GM21423 (cell line): ENCODE measurements around the gene BORCS8.
"Not testable (repeated sequence)": the region's sequence is repeated elsewhere in the genome, so short reads cannot be mapped to it uniquely, and the experiment has no call there.

ENCODE experiments used
- ATAC-seq: cut with Tn5 transposase; IDR thresholded peaks from one replicate; pipeline ENCODE4 v1.9.1; 2021; ENCODE audit warnings: mild to moderate bottlenecking, moderate library complexity; ENCODE audit not compliant: unreplicated experiment

The BORCS8 gene

GRCh38 chr19:19192078-19192882 lies at the start of gene BORCS8, which contains the start of gene RFXANK:
Gene BORCS8, minus strand, starts transcription at chr19:19192152. Its CDS starts 35 bp downstream, at chr19:19192117.
Gene RFXANK, plus strand, starts transcription at chr19:19192258. Its CDS starts 1,689 bp downstream, at chr19:19193947.
- peak; percentile 81 for ATAC-seq

- no peak for ATAC-seq
Observed at GRCh38 chr19:19240476-19240875, 48.5 kb upstream of the BORCS8 start.

GRCh38 chr19:19239675-19240074 lies 47.7 kb upstream of the BORCS8 start:
- ATAC-seq = no peak

- no peak for ATAC-seq
Observed at GRCh38 chr19:19238126-19238894, 46.4 kb upstream of the BORCS8 start.

- ATAC-seq = no peak
Observed at GRCh38 chr19:19236173-19236572, 44.2 kb upstream of the BORCS8 start.

GRCh38 chr19:19234220-19234816 lies 42.4 kb upstream of the BORCS8 start:
- ATAC-seq = no peak

GRCh38 chr19:19232261-19232721 lies 40.3 kb upstream of the BORCS8 start:
- ATAC-seq = no peak

GRCh38 chr19:19230999-19231398 lies 39.0 kb upstream of the BORCS8 start:
- ATAC-seq = no peak

- no peak for ATAC-seq
Observed at GRCh38 chr19:19229701-19230100, 37.7 kb upstream of the BORCS8 start.

- no peak for ATAC-seq
Observed at GRCh38 chr19:19227217-19227616, 35.3 kb upstream of the BORCS8 start.

- ATAC-seq = no peak
Observed at GRCh38 chr19:19226663-19227062, 34.7 kb upstream of the BORCS8 start.

GRCh38 chr19:19226204-19226603 lies 34.3 kb upstream of the BORCS8 start:
- no peak for ATAC-seq

GRCh38 chr19:19224852-19225494 lies 33.0 kb upstream of the BORCS8 start:
- no peak for ATAC-seq

- no peak for ATAC-seq
Observed at GRCh38 chr19:19224150-19224851, 32.3 kb upstream of the BORCS8 start.

GRCh38 chr19:19223636-19224035 lies 31.7 kb upstream of the BORCS8 start:
- no peak for ATAC-seq

- ATAC-seq = no peak
Observed at GRCh38 chr19:19223060-19223459, 31.1 kb upstream of the BORCS8 start.

- not testable (repeated sequence) for ATAC-seq
Observed at GRCh38 chr19:19221000-19221399, 29.0 kb upstream of the BORCS8 start.

- ATAC-seq = no peak
Observed at GRCh38 chr19:19218911-19219310, 27.0 kb upstream of the BORCS8 start.

- ATAC-seq = no peak
Observed at GRCh38 chr19:19217099-19217498, 25.1 kb upstream of the BORCS8 start.

GRCh38 chr19:19215792-19216191 lies 23.8 kb upstream of the BORCS8 start:
- no peak for ATAC-seq
